Testis (tissue), 3 donors: Measurements from ENCODE around the gene LIPM. TPM values are rescaled to one million over a fixed set of nuclear protein-coding genes. Genes with fewer than 3 reads are reported as not detected.

ENCODE experiments used
- DNase-seq: peaks from one replicate; pipeline ENCODE4 v3.0.0-alpha.2; 2019
- H3K27ac ChIP-seq, 2 donors: fragments of 200-600 bp; sonication (generic); one replicate each; pipeline ENCODE4 v1.5.1; 2019
- H3K27me3 ChIP-seq: fragments of 200-600 bp; sonication (generic); one replicate; pipeline ENCODE4 v1.5.1; 2019
- H3K36me3 ChIP-seq: fragments of 200-600 bp; sonication (generic); one replicate; pipeline ENCODE4 v1.5.1; 2017; ENCODE audit warnings: low read depth; ENCODE audit errors: missing control alignments
- H3K4me1 ChIP-seq: fragments of 200-600 bp; sonication (generic); one replicate; pipeline ENCODE4 v1.5.1; 2019
- H3K4me3 ChIP-seq, 2 donors: fragments of 200-600 bp; sonication (generic); one replicate each; pipeline ENCODE4 v1.5.1; 2017 to 2019
- H3K9me3 ChIP-seq: fragments of 200-600 bp; sonication (generic); one replicate; pipeline ENCODE4 v1.5.1; 2017
- CTCF ChIP-seq, 3 experiments: fragments of 450-650 bp in 2 of 3; fragments of 200-600 bp in 1 of 3; sonication (generic) in 1 of 3; IDR thresholded peaks; one replicate each; pipeline ENCODE4 v1.5.1; 2016 to 2019; ENCODE audit warnings: antibody characterized with exemption in 3 of 3, mild to moderate bottlenecking in 2 of 3, moderate library complexity in 1 of 3
- POLR2A ChIP-seq: fragments of 450-650 bp; IDR thresholded peaks from one replicate; pipeline ENCODE4 v1.6.1; 2017; ENCODE audit warnings: antibody characterized with exemption, mild to moderate bottlenecking, moderate library complexity
- WGBS, 2 donors: methylation state at CpG; one replicate each; pipeline ENCODE4 v1.1.5; 2018; 5-methylcytosine and 5-hydroxymethylcytosine counted together
- intact Hi-C: fragments of 100-400 bp; cut with DNase I; formaldehyde crosslinking; loops from one replicate; pipeline ENCODE4 v1.15.1; 2023; ENCODE audit warnings: low total_unique reads
- polyA plus RNA-seq: library from polyadenylated mRNA; stranded (reverse); fragments of 350-450 nt; fragmentation: Illumina TruSeq; extraction: RNeasy Lipid Tissue Mini Kit (QIAGEN cat#74804); gene quantifications from one replicate; pipeline ENCODE4 v1.2.3, GENCODE V29; 2014; ENCODE audit warnings: low read depth, low replicate concordance; ENCODE audit not compliant: insufficient read depth
- total RNA-seq, 2 donors: library from RNA; depleted of rRNA; stranded (reverse); fragments of >200 nt; gene quantifications; one replicate each; pipeline ENCODE4 v1.2.3, GENCODE V29; 2016

Gene LIPM
- total and polyA plus RNA-seq, 3 donors from 2014 or later: not detected

- Histone ChIP-seq H3K4me3 (no peak overlapping the region), H3K27me3 (no peaks in the 10 kb centered on the region), H3K27ac (no peak overlapping the region), H3K4me1 (no peaks in the 10 kb centered on the region), H3K9me3 (no peaks in the 10 kb centered on the region), H3K36me3 (no peaks in the 10 kb centered on the region)
- intact Hi-C loops: loop anchor here (10.0 kb wide), 2 partner anchors 104 to 384 kb away; no protein-coding TSS in a partner anchor
- WGBS, 2 donors: 79 to 82% methylated on average over 9 of the region's 9 CpGs
- no peak for TF ChIP-seq POLR2A
- DNase-seq: no peak
Measured at GRCh38 chr10:88830643-88831268, 28.2 kb downstream of the LIPM start.

- Histone ChIP-seq H3K27ac (no peak overlapping the region), H3K9me3 (no peaks in the 10 kb centered on the region), H3K4me3 (no peak overlapping the region), H3K27me3 (no peaks in the 10 kb centered on the region), H3K36me3 (no peaks in the 10 kb centered on the region), H3K4me1 (no peaks in the 10 kb centered on the region)
- no peak for TF ChIP-seq CTCF (IDR thresholded peaks at IDR 0.05)
- no peak for TF ChIP-seq POLR2A
- intact Hi-C loops: loop anchor here (10.0 kb wide), 2 partner anchors 103 to 383 kb away; no protein-coding TSS in a partner anchor
- no peak for DNase-seq
- 82 to 90% methylated on average over 8 of the region's 8 CpGs for WGBS, 2 donors
Measured at GRCh38 chr10:88831709-88832108, 29.2 kb downstream of the LIPM start.

- Histone ChIP-seq H3K4me3 (no peak overlapping the region), H3K36me3 (no peaks in the 10 kb centered on the region), H3K9me3 (no peaks in the 10 kb centered on the region), H3K27ac (no peak overlapping the region), H3K4me1 (no peaks in the 10 kb centered on the region), H3K27me3 (no peaks in the 10 kb centered on the region)
- DNase-seq: no peak
- no peak for TF ChIP-seq POLR2A
- TF ChIP-seq CTCF (IDR thresholded peaks at IDR 0.05): no peak
- intact Hi-C loops: loop anchor here (10.0 kb wide), 2 partner anchors 102 to 382 kb away; no protein-coding TSS in a partner anchor
Measured at GRCh38 chr10:88832376-88832775, 29.8 kb downstream of the LIPM start.

- WGBS, 2 donors: 90 to 91% methylated on average over 2 of the region's 2 CpGs
- intact Hi-C loops: loop anchor here (10.0 kb wide), 2 partner anchors 102 to 382 kb away; no protein-coding TSS in a partner anchor
- H3K4me3 ChIP-seq: no peak overlapping the region
- H3K4me1 ChIP-seq: no peaks in the 10 kb centered on the region
- no peaks in the 10 kb centered on the region for H3K36me3 ChIP-seq
- no peak overlapping the region for H3K27ac ChIP-seq
- TF ChIP-seq CTCF (IDR thresholded peaks at IDR 0.05) (no peak), POLR2A (no peak)
- H3K9me3 ChIP-seq: no peaks in the 10 kb centered on the region
- no peaks in the 10 kb centered on the region for H3K27me3 ChIP-seq
- no peak for DNase-seq
Measured at GRCh38 chr10:88833156-88833555, 30.6 kb downstream of the LIPM start.

- Histone ChIP-seq H3K27me3 (no peaks in the 10 kb centered on the region), H3K4me3 (no peak overlapping the region), H3K36me3 (no peaks in the 10 kb centered on the region), H3K9me3 (no peaks in the 10 kb centered on the region), H3K4me1 (no peaks in the 10 kb centered on the region), H3K27ac (no peak overlapping the region)
- no peak for TF ChIP-seq CTCF (IDR thresholded peaks at IDR 0.05)
- no peak for DNase-seq
- intact Hi-C loops: loop anchor here (10.0 kb wide), 2 partner anchors 101 to 381 kb away; no protein-coding TSS in a partner anchor
- WGBS, 2 donors: 58 to 67% methylated on average over 2 of the region's 2 CpGs
Measured at GRCh38 chr10:88833723-88834122, 31.2 kb downstream of the LIPM start.
